GM12874 (cell line): ENCODE measurements around the gene CNGA4.

ENCODE experiments used
- CTCF ChIP-seq: IDR thresholded peaks from 2 replicates; pipeline ENCODE4 v1.5.1; 2011; ENCODE audit warnings: low read depth, mild to moderate bottlenecking, control low read depth, low read length, moderate library complexity; ENCODE audit not compliant: insufficient read depth

The CNGA4 gene

GRCh38 chr11:6200975-6201374, 37.9 kb upstream of the CNGA4 start:
- TF ChIP-seq CTCF: no peak

GRCh38 chr11:6201481-6201880, 37.4 kb upstream of the CNGA4 start:
- no peak for TF ChIP-seq CTCF

- TF ChIP-seq CTCF: no peak
Observed at GRCh38 chr11:6202041-6202440, 36.8 kb upstream of the CNGA4 start.

- TF ChIP-seq CTCF: no peak
Observed at GRCh38 chr11:6203327-6203726, 35.6 kb upstream of the CNGA4 start.

GRCh38 chr11:6204706-6205105, 34.2 kb upstream of the CNGA4 start:
- no peak for TF ChIP-seq CTCF

- TF ChIP-seq CTCF: no peak
Observed at GRCh38 chr11:6205366-6205765, 33.5 kb upstream of the CNGA4 start, which contains the start of gene C11orf42. Gene C11orf42 (plus strand): TSS chr11:6205557. CDS start chr11:6205616, 59 bp downstream.

- TF ChIP-seq CTCF: no peak
Observed at GRCh38 chr11:6206456-6207180, 32.3 kb upstream of the CNGA4 start.

GRCh38 chr11:6209801-6210200, 29.1 kb upstream of the CNGA4 start:
- TF ChIP-seq CTCF: no peak
